Activated T-cell treated with anti-CD3 and anti-CD28 coated beads, Interleukin-2, amount 50 U/mL, for 4 hours (primary cell): ENCODE measurements around the gene FBLN1. TPM values are rescaled to one million over a fixed set of nuclear protein-coding genes. Genes with fewer than 3 reads are reported as not detected.
A peak's percentile ranks its signal among the peaks of the same experiment; 100 is the strongest.
"Not testable (repeated sequence)": the region's sequence is repeated elsewhere in the genome, so short reads cannot be mapped to it uniquely, and the experiment has no call there.

Experiments used
- ATAC-seq, 2 donors: fragments of 200-7000 bp; cut with Tn5 transposase; one replicate each; pipeline ENCODE4 v1.10.0; 2021
- DNase-seq: peaks from one replicate; pipeline ENCODE4 v3.0.0-alpha.2; 2020
- H3K27me3 Mint-ChIP-seq: one replicate; pipeline ENCODE4 v1.8.0; 2021; ENCODE audit warnings: low read depth, mixed read lengths
- H3K36me3 Mint-ChIP-seq: one replicate; pipeline ENCODE4 v1.8.0; 2022; ENCODE audit warnings: mixed read lengths; ENCODE audit not compliant: insufficient read depth
- H3K4me1 Mint-ChIP-seq: one replicate; pipeline ENCODE4 v1.8.0; 2021; ENCODE audit warnings: low read depth, mixed read lengths
- H3K4me3 Mint-ChIP-seq: one replicate; pipeline ENCODE4 v1.8.0; 2021; ENCODE audit warnings: mild to moderate bottlenecking, moderate library complexity, mixed read lengths
- H3K9me3 Mint-ChIP-seq: one replicate; pipeline ENCODE4 v1.8.0; 2021; ENCODE audit warnings: mixed read lengths
- total RNA-seq, 3 donors: library from RNA; stranded (reverse); gene quantifications; one replicate each; pipeline ENCODE4 v1.2.1, GENCODE V29; 2021

The FBLN1 gene
- total RNA-seq, 3 donors from 2014 or later, result 0.43 to 0.69 (median 0.46) TPM

DNA sequence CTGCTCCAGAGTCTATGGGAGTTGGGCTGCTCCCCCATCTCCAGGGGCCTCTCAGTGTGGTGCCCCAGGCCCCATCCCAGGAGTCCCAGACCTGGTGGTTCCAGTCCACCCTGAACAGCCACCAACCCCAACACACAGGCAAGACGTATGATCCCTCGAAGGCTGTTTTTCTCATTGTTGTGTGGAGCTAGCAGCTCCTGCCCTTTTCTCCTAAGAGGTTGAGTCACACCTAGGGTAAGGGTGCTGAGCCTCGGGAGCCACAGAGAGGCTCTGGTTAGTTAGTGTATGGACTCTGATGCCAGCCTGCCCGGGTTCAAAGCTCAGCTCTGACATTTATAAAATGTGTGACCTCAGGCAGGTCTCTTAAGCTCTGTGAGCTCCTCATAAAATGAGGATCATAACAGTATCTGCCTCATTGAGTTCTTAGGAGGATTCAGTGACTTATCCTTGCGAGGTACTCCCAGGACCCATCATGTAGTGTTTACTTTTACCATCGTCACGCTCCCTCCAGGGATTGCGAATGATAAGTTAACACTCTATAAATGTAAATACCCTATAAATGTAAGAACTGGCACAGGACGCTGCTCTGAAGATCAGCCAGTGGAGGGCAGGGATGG, 47.2 kb downstream of the FBLN1 start:
- DNase-seq (no peak), ATAC-seq (no peak)
- Mint-ChIP-seq H3K4me3 (no peak overlapping the region), H3K36me3 (no peaks in the 10 kb centered on the region), H3K27me3 (peaks cover 6% of the 10 kb centered on the region), H3K4me1 (peaks cover 2% of the 10 kb centered on the region), H3K9me3 (no peaks in the 10 kb centered on the region)

GRCh38 chr22:45550416-45550815, 47.7 kb downstream of the FBLN1 start:
- no peak overlapping the region for H3K4me3 Mint-ChIP-seq
- peaks cover 2% of the 10 kb centered on the region for H3K4me1 Mint-ChIP-seq
- H3K27me3 Mint-ChIP-seq, result peaks cover 6% of the 10 kb centered on the region
- H3K36me3 Mint-ChIP-seq, result no peaks in the 10 kb centered on the region
- H3K9me3 Mint-ChIP-seq, result no peaks in the 10 kb centered on the region
- ATAC-seq, result no peak
- no peak for DNase-seq

GRCh38 chr22:45550891-45551290, 48.2 kb downstream of the FBLN1 start:
- ATAC-seq (no peak), DNase-seq (no peak)
- Mint-ChIP-seq H3K4me1 (peaks cover 2% of the 10 kb centered on the region), H3K4me3 (no peak overlapping the region), H3K36me3 (no peaks in the 10 kb centered on the region), H3K9me3 (no peaks in the 10 kb centered on the region), H3K27me3 (peaks cover 6% of the 10 kb centered on the region)

DNA sequence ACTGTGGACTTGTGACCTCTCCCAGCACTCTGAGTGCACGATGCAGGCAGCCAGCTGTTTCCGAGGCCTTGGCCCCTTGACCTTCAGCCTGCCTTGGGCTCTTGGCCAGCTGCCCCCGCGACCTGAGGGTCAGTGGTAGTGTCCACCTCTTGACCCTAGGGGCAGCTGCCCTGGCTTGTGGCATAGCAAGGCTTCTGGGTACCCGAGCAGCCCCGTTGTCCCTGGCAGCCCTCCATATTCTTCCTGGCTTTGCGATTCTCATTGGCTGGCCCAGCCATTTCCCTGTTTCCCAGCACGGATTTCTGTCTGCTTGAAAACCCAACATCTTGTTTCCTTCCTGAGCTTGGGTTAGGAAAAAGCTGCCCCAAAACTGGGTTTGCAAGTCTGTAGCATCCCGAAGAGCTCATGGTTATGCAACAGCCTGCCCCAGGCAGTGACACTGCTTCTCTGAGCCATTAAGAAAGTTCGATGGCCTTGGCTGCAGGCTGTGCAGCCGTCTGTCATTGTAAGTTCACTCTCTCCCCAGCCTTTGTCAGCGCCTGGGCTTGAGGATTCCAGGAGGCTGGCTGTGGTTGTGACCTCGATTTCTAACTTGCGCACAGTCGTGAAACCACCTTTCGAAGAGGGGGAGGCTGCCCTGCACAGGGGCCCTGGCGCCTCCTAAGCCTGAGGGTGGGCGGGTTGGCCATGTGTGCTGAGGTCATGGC, 48.8 kb downstream of the FBLN1 start:
- no peak overlapping the region for H3K4me3 Mint-ChIP-seq
- ATAC-seq (no peak), DNase-seq (no peak)
- H3K27me3 Mint-ChIP-seq, result peaks cover 5% of the 10 kb centered on the region
- H3K36me3 Mint-ChIP-seq, result no peaks in the 10 kb centered on the region
- H3K4me1 Mint-ChIP-seq, result peaks cover 2% of the 10 kb centered on the region
- no peaks in the 10 kb centered on the region for H3K9me3 Mint-ChIP-seq

DNA sequence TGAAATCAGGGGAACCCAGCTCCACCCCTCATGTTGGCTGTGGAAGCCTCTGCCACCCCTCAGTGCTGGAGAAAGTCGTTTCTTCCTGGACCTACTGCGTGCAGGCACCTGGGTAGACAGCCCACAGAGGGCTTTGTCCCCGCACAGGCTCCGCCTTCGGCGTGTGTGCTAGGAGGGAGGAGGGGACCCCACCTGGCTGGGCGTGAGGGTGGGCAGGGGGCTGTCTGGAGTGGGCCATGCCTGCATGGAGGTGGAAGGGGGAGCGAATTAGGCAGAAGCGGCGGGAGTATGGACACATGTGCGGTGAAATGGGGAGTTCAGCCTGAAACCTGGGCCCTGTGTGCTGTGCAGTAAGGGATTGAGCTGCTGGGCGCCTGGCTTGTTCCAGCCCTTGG, 49.3 kb downstream of the FBLN1 start:
- Mint-ChIP-seq H3K27me3 (peaks cover 2% of the 10 kb centered on the region), H3K4me1 (peaks cover 2% of the 10 kb centered on the region), H3K9me3 (no peaks in the 10 kb centered on the region), H3K4me3 (no peak overlapping the region), H3K36me3 (no peaks in the 10 kb centered on the region)
- DNase-seq, result no peak
- ATAC-seq, result no peak

- H3K36me3 Mint-ChIP-seq, result no peaks in the 10 kb centered on the region
- peaks cover 2% of the 10 kb centered on the region for H3K4me1 Mint-ChIP-seq
These were observed 50.1 kb downstream of the FBLN1 start for GRCh38 chr22:45552580-45553350.

DNA sequence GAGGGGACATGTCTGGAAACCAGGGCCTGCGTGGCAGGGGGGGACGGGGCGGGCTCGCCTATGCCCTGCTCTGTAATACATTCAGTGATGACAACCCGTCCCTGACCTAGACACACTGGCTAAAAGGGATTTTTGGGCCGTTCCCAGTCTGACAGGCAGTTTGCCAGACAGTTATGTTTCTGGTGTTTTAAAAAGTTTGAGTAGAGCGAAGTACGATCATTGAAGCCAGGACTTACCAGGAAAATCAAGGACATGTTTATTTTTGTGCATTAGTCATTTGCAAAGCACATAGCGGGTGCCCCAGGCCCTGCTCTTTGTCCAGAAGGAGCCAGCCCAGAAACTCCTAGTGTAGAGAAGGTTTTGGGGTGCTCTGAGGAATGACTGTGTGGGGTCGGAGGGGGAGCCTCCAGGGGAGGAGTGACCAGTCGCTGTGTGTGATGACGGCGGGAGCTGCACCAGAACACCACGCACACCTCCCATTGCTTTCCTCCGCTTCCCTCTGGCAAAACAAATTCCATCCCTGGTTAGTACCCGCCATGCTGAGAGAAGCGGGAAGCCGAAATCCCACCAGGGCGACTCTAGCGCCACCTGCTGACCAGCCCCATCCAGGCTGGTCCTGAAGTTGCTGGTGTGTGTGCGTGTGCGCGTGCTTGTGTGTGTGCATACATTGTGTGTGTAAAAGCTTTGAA, 50.8 kb downstream of the FBLN1 start:
- peak; percentile 38 to 51 for ATAC-seq
- no peaks in the 10 kb centered on the region for H3K9me3 Mint-ChIP-seq

More at GRCh38 chr22:45552580-45553350, 50.1 kb downstream of the FBLN1 start:
- H3K9me3 Mint-ChIP-seq, result no peaks in the 10 kb centered on the region
- ATAC-seq (no peak), DNase-seq (no peak)
- H3K4me3 Mint-ChIP-seq, result no peak overlapping the region
- peaks cover 4% of the 10 kb centered on the region for H3K27me3 Mint-ChIP-seq

DNA sequence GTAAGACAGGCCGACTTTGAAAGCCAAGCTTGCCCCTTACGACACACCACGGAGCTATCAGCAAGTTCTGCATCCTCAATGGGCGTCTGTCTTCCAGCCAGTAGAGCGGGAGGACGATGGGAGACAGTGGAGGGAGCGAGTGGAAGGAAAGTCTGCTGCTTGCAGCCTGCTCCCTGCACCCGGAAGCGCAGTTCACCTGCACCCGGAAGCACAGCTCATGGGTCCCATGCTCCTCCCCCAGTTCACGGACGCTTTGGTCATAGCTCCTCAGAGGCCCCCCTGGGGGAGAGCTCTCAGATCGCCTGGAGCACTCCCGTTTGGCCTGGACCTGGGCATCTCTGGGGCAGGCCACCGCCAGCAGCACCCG, 51.3 kb downstream of the FBLN1 start:
- peaks cover 2% of the 10 kb centered on the region for H3K4me1 Mint-ChIP-seq
- H3K9me3 Mint-ChIP-seq, result no peaks in the 10 kb centered on the region
- no peaks in the 10 kb centered on the region for H3K36me3 Mint-ChIP-seq
- peaks cover 4% of the 10 kb centered on the region for H3K27me3 Mint-ChIP-seq
- DNase-seq, result no peak
- no peak overlapping the region for H3K4me3 Mint-ChIP-seq
- no peak for ATAC-seq

More for the DNA sequence above, 50.8 kb downstream of the FBLN1 start:
- DNase-seq, result peak; percentile 28
- Mint-ChIP-seq H3K36me3 (no peaks in the 10 kb centered on the region), H3K27me3 (peaks cover 4% of the 10 kb centered on the region), H3K4me3 (no peak overlapping the region), H3K4me1 (peaks cover 2% of the 10 kb centered on the region)

- Mint-ChIP-seq H3K4me3 (no peak overlapping the region), H3K36me3 (no peaks in the 10 kb centered on the region), H3K9me3 (peaks cover 1% of the 10 kb centered on the region), H3K4me1 (peaks cover 2% of the 10 kb centered on the region), H3K27me3 (peaks cover 4% of the 10 kb centered on the region)
- ATAC-seq, result no peak
- DNase-seq, result no peak
These were observed 52.2 kb downstream of the FBLN1 start for GRCh38 chr22:45554861-45555260.

DNA sequence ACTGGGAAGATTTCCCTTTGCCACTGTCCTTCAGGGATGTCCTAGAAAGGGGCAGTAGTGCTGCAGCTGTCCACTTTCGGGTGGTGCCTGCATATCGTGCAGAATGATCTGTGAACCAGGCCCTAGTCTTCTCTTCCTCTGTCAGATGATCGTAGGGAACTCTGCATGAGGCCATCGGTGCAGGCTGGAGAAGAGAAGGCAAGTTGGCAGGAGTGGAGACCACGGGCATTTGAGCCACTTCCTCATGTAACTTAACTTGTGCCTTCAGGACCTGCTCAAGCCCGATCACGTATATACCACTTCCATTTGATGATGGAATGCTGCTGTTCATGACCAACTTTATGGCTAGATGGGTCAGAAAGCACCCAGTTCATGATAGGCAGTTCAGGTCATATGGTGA, 55.2 kb downstream of the FBLN1 start:
- not testable (repeated sequence) for DNase-seq, H3K4me3 Mint-ChIP-seq, H3K9me3 Mint-ChIP-seq, H3K36me3 Mint-ChIP-seq, ATAC-seq, H3K4me1 Mint-ChIP-seq, H3K27me3 Mint-ChIP-seq

GRCh38 chr22:45560092-45560491, 57.4 kb downstream of the FBLN1 start:
- not testable (repeated sequence) for H3K4me3 Mint-ChIP-seq, ATAC-seq, H3K36me3 Mint-ChIP-seq, DNase-seq, H3K9me3 Mint-ChIP-seq, H3K4me1 Mint-ChIP-seq, H3K27me3 Mint-ChIP-seq

DNA sequence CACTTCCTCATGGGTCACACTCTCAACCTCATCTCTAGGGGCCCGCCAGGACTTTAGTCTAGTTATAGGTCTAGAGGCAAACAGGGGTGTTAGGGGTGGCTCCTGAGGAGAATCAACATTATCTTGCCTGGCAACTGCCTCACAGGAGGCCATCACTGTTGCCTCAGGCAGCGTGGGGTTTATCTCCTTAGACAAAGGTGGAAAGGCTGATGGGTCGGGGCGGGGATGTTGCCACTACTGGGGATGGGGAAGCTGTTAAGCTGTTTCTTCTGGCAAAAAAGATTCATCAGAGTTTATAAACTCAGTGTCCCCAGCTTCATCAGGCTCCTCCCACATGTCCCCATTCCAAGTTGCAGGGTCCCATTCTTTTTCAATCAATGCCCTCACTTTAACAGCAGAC, 58.1 kb downstream of the FBLN1 start:
- not testable (repeated sequence) for ATAC-seq, DNase-seq, H3K9me3 Mint-ChIP-seq, H3K4me3 Mint-ChIP-seq, H3K36me3 Mint-ChIP-seq, H3K27me3 Mint-ChIP-seq, H3K4me1 Mint-ChIP-seq

DNA sequence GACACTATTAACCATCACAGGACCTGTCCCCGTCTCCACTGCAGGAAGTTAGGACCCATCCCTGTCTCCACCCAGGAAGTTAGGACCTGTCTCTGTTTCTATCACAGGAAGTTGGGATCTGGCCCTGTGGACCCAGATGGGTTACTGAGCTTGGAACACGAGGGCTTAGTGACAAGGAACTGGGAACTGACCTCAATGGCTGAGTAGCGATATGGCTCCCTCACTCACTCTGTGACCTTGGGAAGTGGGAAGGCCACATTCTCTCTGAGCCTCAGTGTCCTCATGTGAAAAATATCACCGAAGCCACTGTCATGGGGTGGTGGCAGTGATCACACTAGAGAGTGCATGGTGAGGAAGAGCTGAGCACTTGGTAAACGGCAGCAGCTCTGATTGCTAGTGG, 59.4 kb downstream of the FBLN1 start:
- H3K9me3 Mint-ChIP-seq, result peaks cover 10% of the 10 kb centered on the region
- no peak for DNase-seq

DNA sequence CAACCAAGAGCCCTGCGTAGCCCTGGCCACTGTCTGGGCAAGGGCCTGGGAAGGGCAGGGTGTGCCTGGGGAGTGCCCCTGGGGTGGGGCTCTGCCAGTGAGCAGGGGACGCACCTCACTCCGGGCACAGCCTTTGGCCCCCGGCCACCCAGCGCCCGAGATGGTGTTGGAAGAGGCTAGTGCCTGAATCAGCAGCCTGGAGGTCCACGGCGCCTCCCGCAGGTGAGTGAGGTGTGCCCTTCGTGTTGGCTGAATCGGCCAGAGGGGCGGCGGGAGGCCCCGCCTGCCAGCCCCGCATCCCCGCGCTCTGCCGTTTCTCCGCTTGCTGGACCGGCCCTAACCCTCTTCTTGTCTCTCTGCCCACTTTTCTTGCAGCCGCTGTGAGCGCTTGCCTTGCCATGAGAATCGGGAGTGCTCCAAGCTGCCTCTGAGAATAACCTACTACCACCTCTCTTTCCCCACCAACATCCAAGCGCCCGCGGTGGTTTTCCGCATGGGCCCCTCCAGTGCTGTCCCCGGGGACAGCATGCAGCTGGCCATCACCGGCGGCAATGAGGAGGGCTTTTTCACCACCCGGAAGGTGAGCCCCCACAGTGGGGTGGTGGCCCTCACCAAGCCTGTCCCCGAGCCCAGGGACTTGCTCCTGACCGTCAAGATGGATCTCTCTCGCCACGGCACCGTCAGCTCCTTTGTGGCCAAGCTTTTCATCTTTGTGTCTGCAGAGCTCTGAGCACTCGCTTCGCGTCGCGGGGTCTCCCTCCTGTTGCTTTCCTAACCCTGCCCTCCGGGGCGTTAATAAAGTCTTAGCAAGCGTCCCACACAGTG, 60.1 kb downstream of the FBLN1 start:
- ATAC-seq (no peak), DNase-seq (no peak)
- Mint-ChIP-seq H3K9me3 (peaks cover 10% of the 10 kb centered on the region), H3K36me3 (peaks cover 1% of the 10 kb centered on the region), H3K4me3 (no peak overlapping the region), H3K27me3 (peaks cover 20% of the 10 kb centered on the region), H3K4me1 (no peaks in the 10 kb centered on the region)

More for the DNA sequence above, 59.4 kb downstream of the FBLN1 start:
- Mint-ChIP-seq H3K4me1 (no peaks in the 10 kb centered on the region), H3K27me3 (peaks cover 17% of the 10 kb centered on the region), H3K36me3 (peaks cover 1% of the 10 kb centered on the region), H3K4me3 (no peak overlapping the region)
- no peak for ATAC-seq
